Middle frontal gyrus (tissue), 1 donor: ENCODE measurements around the gene ZCCHC14.
"Not testable (repeated sequence)": the region's sequence is repeated elsewhere in the genome, so short reads cannot be mapped to it uniquely, and the experiment has no call there.

Source experiments
- DNase-seq: peaks from one replicate; pipeline ENCODE4 v3.0.0-alpha.2; 2015; ENCODE audit warnings: low spot score; ENCODE audit errors: extremely low spot score

The ZCCHC14 gene

GRCh38 chr16:87410968-87411367, 81.9 kb downstream of the ZCCHC14 start:
- no peak for DNase-seq

DNA sequence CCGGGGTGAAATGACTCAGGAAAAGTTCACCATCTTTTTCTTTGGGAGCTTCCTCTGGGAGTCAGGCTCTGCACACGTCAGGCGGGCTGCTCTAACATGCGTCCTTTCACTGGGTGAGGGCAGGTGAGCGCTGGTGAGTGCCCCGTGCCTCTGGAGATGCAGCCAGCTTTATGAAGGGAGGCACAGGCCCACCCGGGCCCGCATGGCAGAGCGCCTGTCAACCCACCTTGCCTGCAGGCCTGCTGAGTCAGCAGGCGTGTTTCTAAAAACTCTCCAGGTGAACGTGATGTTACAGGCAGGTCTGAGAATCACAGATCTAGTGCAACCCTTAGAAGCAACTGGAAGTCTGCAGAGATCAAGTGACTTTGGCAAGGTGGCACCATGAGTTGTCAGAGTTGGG, 82.3 kb downstream of the ZCCHC14 start:
- DNase-seq = no peak

DNA sequence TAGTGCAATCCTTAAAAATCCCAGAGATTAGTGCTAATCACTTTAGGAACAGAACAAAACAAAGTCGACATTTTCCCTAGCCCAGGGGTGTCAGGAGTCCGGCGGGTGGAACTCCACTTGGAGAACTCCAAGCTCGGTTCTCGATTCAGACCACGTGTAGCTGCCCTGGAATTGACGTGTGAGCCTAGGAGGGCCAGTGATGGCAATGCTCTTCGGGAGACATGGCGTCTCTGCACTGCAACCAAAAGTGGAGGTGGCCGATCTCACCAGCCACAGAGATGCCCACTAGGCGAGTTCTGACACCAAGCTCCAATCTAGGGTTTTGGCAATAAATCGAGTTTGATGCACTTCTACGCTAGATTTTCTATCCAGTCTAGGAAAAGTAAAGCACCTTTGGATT, 83.0 kb downstream of the ZCCHC14 start:
- no peak for DNase-seq

- no peak for DNase-seq
Observed at GRCh38 chr16:87409153-87409552, 83.7 kb downstream of the ZCCHC14 start.

GRCh38 chr16:87407511-87408112, 85.2 kb downstream of the ZCCHC14 start:
- DNase-seq = no peak

DNA sequence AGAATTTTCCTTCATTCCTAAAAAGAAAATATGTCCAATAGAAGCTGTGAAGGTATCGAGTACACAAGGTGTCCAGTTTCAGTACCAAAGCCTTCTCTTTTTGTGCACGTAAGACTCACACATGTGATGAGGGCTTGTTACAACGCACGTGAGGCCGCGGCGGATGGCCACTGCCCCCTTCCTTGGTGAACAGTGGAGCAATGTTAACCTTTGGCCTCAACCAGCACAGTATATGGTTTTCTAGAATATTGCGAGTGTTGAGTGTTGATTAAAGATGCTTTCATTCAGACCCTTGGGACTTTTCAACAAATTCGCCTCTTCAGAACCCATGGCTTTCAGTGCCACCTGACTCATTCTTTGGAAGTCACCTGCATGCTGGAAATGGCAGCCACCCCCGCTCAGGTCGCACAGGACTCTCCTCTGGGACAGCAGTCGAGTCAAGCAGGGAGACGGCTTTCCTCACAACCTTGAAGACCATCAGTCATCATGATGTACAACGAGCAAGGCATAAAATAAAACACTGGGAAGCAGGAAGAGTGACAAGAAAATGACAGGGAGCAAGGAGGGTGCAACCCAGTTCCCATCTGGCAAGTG, 86.2 kb downstream of the ZCCHC14 start:
- no peak for DNase-seq

- DNase-seq = no peak
Observed at GRCh38 chr16:87404764-87405625, 87.8 kb downstream of the ZCCHC14 start.

- no peak for DNase-seq
Observed at GRCh38 chr16:87395181-87395842, 97.5 kb downstream of the ZCCHC14 start.

- DNase-seq = no peak
Observed at GRCh38 chr16:87393680-87394055, 99.2 kb downstream of the ZCCHC14 start.

DNA sequence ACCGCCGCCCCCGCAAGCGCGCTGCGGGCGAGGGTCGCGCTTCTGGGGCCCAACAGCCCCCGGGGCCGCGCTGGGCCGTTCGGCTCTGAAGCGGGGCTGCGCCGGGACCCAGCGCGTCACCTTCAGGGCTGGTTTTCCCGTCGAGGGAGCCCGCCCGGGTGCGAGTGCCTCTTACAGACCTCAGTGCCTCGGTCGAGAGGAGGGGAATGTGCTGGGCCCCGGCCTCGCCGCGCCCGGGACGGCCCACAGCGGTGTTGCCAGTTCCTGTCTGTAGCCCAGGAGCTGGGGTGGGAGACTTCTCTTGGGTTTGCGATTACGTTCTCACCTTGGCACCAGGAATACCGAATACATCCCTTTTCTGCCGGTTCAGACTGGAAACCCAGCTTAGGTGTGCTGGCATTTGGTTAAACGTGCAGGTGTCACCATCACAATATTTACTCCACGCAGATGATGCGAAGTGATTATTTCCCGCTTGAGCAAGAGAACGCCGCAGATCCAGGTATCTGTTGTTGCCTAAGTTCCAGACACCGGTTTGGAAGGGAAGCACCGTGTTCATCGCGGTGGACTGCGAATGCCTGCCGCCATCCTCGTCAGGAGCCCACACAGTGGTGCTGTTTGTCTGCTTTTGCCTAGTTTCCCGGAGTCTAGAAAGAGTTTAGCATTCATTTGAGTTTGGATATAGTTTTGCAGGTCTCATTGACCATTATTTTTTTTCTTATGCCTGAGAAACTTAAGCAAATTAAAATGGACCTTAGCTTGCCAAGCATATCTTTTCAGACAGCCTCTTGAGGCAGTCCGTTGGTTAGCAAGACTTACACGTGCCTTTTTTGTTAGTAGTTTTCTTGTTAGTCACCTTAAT, 99.8 kb downstream of the ZCCHC14 start:
- no peak for DNase-seq

GRCh38 chr16:87391950-87392820, 100.6 kb downstream of the ZCCHC14 start, which contains the start of gene MAP1LC3B:
Gene MAP1LC3B, plus strand, starts transcription at chr16:87392336. Its CDS starts 92 bp downstream, at chr16:87392428.
- DNase-seq = peak; percentile 94

- no peak for DNase-seq
Observed at GRCh38 chr16:87391324-87391949, 101.4 kb downstream of the ZCCHC14 start.

- DNase-seq = no peak
Observed at GRCh38 chr16:87390641-87391323, 102.0 kb downstream of the ZCCHC14 start.

DNA sequence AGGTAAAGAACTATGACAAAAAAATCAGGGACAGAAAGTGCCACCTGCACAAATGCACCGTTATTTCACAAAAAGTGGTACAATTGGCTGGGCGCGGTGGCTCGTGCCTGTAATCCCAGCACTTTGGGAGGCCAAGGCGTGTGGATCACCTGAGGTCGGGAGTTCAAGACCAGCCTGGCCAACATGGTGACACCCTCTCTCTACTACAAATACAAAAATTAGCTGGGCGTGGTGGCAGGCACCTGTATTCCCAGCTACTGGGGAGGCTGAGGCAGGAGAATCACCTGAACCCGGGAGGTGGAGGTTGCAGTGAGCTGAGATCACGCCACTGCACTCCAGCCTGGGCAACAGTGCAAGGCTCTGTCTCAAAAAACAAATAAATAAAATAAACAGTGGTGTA, 102.9 kb downstream of the ZCCHC14 start:
- not testable (repeated sequence) for DNase-seq

- DNase-seq = no peak
Observed at GRCh38 chr16:87389245-87389644, 103.6 kb downstream of the ZCCHC14 start.

- no peak for DNase-seq
Observed at GRCh38 chr16:87388818-87389134, 104.0 kb downstream of the ZCCHC14 start.

GRCh38 chr16:87387942-87388817, 104.6 kb downstream of the ZCCHC14 start:
- peak; percentile 92 for DNase-seq

GRCh38 chr16:87384875-87385167, 108.0 kb downstream of the ZCCHC14 start:
- DNase-seq = not testable (repeated sequence)
